HG03039 (cell line): ENCODE data around the gene SMARCE1.
A peak's percentile ranks its signal among the peaks of the same experiment; 100 is the strongest.
"Not testable (repeated sequence)": the region's sequence is repeated elsewhere in the genome, so short reads cannot be mapped to it uniquely, and the experiment has no call there.

Experiments used
- ATAC-seq: cut with Tn5 transposase; IDR thresholded peaks from one replicate; pipeline ENCODE4 v1.9.1; 2021; ENCODE audit warnings: mild to moderate bottlenecking, moderate library complexity; ENCODE audit not compliant: unreplicated experiment

The SMARCE1 gene

DNA sequence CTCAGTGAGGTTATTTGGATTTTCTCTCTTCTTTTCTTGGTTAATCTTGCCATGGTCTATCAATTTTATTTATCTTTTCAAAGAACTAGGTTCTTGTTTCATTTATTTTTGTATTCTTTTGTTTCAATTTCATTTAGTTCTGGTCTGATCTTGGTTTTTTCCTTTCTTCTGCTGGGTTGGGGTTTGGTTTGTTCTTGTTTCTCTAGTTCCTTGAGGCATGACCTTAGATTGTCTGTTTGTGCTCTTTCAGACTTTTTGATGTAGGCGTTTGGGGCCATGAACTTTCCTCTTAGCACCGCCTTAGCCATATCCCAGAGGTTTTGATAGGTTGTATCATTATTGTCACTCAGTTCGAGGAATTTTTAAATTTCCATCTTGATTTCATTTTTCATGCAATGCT is 61.4 kb downstream of the SMARCE1 start:
- not testable (repeated sequence) for ATAC-seq

DNA sequence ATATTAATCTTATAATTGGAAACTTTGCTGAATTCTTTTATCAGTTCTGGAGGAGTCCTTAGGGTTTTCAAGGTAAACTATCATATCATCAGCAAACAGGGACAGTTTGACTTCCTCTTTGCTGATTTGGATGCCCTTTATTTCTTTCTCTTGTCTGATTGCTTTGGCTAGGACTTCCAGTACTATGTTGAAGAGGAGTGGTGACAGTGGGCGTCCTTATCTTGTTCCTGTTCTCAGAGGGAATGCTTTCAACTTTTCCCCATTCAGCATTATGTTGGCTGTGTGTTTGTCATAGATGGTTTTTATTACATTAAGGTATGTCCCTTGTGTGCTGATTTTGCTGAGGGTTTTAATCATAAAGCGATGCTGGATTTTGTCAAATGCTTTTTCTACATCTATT is 62.7 kb downstream of the SMARCE1 start:
- not testable (repeated sequence) for ATAC-seq

DNA sequence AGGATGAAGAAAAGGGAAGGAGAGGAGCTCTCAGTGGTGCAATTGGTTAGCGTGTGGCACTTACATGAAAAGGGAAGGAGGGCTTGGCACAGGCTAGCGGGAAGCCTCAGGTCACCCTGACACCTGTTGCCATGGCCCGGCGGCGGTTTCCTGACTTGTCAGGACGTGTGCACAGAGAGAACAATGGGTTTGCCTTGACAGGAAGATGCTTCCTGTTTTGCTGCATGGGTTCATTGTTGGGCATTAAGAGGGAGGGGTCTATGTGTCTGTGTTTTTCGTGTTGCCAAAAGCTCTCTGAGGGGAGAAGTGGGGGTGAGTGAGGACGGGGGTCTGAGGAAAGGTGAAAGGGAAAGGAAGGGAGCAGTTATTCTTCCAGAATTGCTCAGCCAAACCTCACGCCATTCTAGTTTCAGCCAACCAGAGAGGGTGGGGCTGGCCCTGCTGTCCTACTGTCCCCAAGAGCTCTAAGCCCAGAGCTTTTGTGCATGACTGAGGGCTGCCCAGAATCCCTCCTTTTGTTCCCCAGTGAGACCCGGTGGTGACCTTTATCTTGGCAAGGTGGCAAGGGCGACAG is 65.2 kb downstream of the SMARCE1 start:
- peak; percentile 79 for ATAC-seq

DNA sequence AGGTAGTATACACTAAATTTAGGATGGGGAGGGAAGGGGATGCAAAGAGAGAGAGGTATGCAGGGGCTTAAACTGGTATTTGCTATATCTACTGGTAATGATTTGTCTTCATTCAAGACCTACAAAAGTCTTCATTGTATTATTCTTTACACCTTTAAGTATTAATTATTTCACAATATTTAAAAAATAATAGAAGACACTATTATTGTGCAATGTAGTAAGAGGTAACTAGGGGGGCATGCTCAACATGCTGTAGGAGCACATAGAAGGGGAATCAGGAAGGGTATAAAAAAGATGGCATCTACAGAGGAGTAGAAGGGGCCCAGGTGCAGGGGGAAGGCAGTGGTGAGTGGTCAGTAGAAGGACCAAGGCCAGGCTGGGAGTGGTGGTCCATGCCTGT is 67.5 kb downstream of the SMARCE1 start:
- ATAC-seq: no peak

DNA sequence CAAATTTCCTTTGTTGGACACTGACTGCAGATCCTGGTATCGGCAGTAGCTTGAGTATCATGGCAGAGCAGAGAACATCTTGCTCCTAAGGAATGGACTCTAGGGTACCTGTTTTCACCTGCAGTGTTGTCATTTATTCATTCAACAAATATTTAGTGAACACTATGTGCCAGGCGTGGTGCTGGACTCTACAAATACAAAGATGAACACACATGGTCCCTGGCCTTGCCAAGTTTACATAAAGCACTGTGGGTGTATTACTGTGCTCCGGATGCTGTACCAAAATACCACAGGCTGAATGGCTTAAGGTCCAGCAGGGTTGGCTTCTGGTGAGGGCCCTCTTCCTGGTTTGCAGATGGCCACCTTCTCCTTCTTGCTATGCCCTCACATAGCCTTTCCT is 68.1 kb downstream of the SMARCE1 start:
- ATAC-seq: no peak

DNA sequence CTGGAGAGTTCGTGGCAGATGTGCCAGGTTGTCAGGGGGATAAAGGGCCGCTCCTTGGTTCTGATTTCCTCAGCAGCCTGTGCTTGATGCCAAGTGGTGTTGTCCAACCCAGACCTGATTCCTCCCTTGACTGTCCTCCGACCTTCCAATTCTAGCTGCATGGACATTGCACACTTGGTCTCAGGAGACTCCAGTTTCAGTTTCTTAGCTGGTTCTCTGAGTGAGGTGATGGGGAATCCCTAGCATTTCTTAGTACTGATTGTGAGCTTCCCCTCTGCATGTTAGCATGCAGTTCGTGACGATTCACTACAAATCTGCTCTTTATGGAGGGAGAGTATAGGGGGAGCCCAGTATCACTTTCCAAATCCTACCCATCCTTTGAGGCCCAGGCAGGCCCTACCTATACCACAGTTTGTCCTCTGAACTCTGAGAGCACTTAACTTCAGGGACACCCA is 70.0 kb downstream of the SMARCE1 start:
- peak; percentile 42 for ATAC-seq

DNA sequence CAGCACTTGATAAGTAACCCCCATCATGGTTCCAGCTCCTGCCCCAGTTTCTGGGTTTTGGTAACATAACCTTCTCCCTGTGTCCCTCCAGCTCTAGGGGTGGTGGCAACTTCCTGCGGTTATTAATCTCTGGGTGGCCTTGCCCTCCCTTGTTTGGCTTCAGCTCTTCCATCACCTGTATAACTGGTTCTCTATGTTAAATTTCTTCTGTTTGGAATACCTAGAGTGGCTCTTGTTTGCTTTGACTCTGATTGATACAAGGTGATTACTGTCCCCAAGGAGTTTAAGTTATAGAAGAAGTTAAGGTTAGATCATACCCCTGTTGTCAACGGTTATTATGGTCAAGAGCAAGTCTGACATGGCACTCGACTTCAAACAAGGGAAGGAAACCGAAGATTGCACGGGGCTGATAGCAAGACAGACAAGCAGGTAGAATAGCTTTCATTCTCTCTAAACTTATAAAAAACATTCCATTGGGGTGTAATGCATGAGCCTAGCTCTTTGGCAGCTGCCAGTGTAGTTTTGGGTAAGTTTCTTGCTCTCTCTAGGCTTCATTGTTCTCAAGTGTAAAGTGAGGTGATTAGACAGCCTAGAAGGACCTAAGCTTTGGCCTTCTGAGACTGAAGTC is 71.4 kb downstream of the SMARCE1 start:
- ATAC-seq: no peak
